ENCODE data around the gene COL18A1.

- no peak for TF ChIP-seq U2AF2 (optimal IDR thresholded peaks at IDR 0.05; ENCODE audit: low read depth, low read length)
- no peak for TF ChIP-seq ZNF384 (IDR thresholded peaks at IDR 0.05; ENCODE audit: low read depth, low read length)
- no peak for TF ChIP-seq FOXK2 (conservative IDR thresholded peaks at IDR 0.05 in 1 of 2, IDR thresholded peaks at IDR 0.05 in 1 of 2; ENCODE audit: low read depth in 2 of 2)
- no peak for TF ChIP-seq NR3C1 (CRISPR knock-in tag; IDR thresholded peaks at IDR 0.05)
These were observed 97.0 kb downstream of the COL18A1 start for GRCh38 chr21:45502006-45502345.
